GM12892 (cell line): ENCODE measurements around the gene TAF11L13.
"Not testable (repeated sequence)": the region's sequence is repeated elsewhere in the genome, so short reads cannot be mapped to it uniquely, and the experiment has no call there.

Experiments
- POLR2A ChIP-seq: IDR thresholded peaks from 2 replicates; pipeline ENCODE4 v1.6.1; 2011; ENCODE audit warnings: low read depth, low read length, control low read depth
- TAF1 ChIP-seq: IDR thresholded peaks from 2 replicates; pipeline ENCODE4 v1.6.1; 2011; ENCODE audit warnings: low read depth, mild to moderate bottlenecking, control low read depth, low read length, borderline replicate concordance

GRCh38 chr5:17655201-17655759 lies 23.4 kb downstream of the TAF11L13 start:
- TF ChIP-seq POLR2A, TAF1: not testable (repeated sequence)
